Measurements from ENCODE around the gene CT45A6.
"Not testable (repeated sequence)": the region's sequence is repeated elsewhere in the genome, so short reads cannot be mapped to it uniquely, and the experiment has no call there.

Gene CT45A6

GRCh38 chrX:135802687-135803086 is at the start of gene CT45A6:
CT45A6 (minus strand) TSS chrX:135802787; CDS start chrX:135798993, 3,794 bp downstream.
- not testable (repeated sequence) for DNase-seq (ENCODE audit: low read depth in 2 of 2)

GRCh38 chrX:135837180-135837579 is 34.6 kb upstream of the CT45A6 start, which contains the start of gene CT45A7:
CT45A7 (minus strand) TSS chrX:135837280; CDS start chrX:135833533, 3,747 bp downstream.
- not testable (repeated sequence) for DNase-seq (ENCODE audit: low read depth in 2 of 2)

- not testable (repeated sequence) for DNase-seq (ENCODE audit: low read depth in 2 of 2)
These were observed 17.3 kb upstream of the CT45A6 start, which contains the start of gene CT45A2 for GRCh38 chrX:135819912-135820311. CT45A2 (minus strand) TSS chrX:135820012; CDS start chrX:135816265, 3,747 bp downstream.

- DNase-seq (ENCODE audit: low read depth in 2 of 2): not testable (repeated sequence)
These were observed 17.2 kb downstream of the CT45A6 start, which contains the start of gene CT45A5 for GRCh38 chrX:135785403-135785802. CT45A5 (minus strand) TSS chrX:135785503; CDS start chrX:135781729, 3,774 bp downstream.

- not testable (repeated sequence) for DNase-seq (ENCODE audit: low read depth in 2 of 2)
These were observed 34.5 kb downstream of the CT45A6 start, which contains the start of gene CT45A3 for GRCh38 chrX:135768091-135768490. CT45A3 (minus strand) TSS chrX:135768191; CDS start chrX:135764444, 3,747 bp downstream.

- not testable (repeated sequence) for DNase-seq (ENCODE audit: low read depth in 2 of 2)
These were observed 57.8 kb downstream of the CT45A6 start for GRCh38 chrX:135744739-135745138.
